HG03575 (cell line): ENCODE results near the gene SS18.

Experiments used
- ATAC-seq: cut with Tn5 transposase; IDR thresholded peaks from one replicate; pipeline ENCODE4 v1.9.1; 2021; ENCODE audit not compliant: unreplicated experiment, insufficient number of reproducible peaks, low FRiP score; ENCODE audit errors: extremely low read depth

The SS18 gene

GRCh38 chr18:26008619-26009018, 81.8 kb downstream of the SS18 start:
- no peak for ATAC-seq

- no peak for ATAC-seq
These were observed 82.3 kb downstream of the SS18 start for GRCh38 chr18:26008096-26008495.

GRCh38 chr18:26005950-26006349, 84.5 kb downstream of the SS18 start:
- no peak for ATAC-seq

GRCh38 chr18:26004832-26005231, 85.6 kb downstream of the SS18 start:
- no peak for ATAC-seq

GRCh38 chr18:26003817-26004216, 86.6 kb downstream of the SS18 start:
- no peak for ATAC-seq

GRCh38 chr18:26003356-26003755, 87.1 kb downstream of the SS18 start:
- ATAC-seq: no peak

- ATAC-seq: no peak
These were observed 88.0 kb downstream of the SS18 start for GRCh38 chr18:26002375-26002910.

GRCh38 chr18:25998461-25998860, 92.0 kb downstream of the SS18 start:
- no peak for ATAC-seq

- no peak for ATAC-seq
These were observed 97.8 kb downstream of the SS18 start for GRCh38 chr18:25992566-25992965.

- ATAC-seq: no peak
These were observed 99.9 kb downstream of the SS18 start for GRCh38 chr18:25990473-25990872.

GRCh38 chr18:25985707-25986394, 104.6 kb downstream of the SS18 start:
- no peak for ATAC-seq

- ATAC-seq: no peak
These were observed 106.7 kb downstream of the SS18 start for GRCh38 chr18:25983730-25984129.

GRCh38 chr18:25982961-25983360, 107.5 kb downstream of the SS18 start:
- ATAC-seq: no peak

GRCh38 chr18:25982153-25982552, 108.3 kb downstream of the SS18 start:
- ATAC-seq: no peak

- ATAC-seq: no peak
These were observed 110.9 kb downstream of the SS18 start for GRCh38 chr18:25979369-25980040.

- no peak for ATAC-seq
These were observed 113.9 kb downstream of the SS18 start for GRCh38 chr18:25976554-25976953.

GRCh38 chr18:25974630-25975077, 115.8 kb downstream of the SS18 start:
- no peak for ATAC-seq
